NCI-H187 (cell line): ENCODE measurements around the gene BIN2.
A peak's percentile ranks its signal among the peaks of the same experiment; 100 is the strongest.

ENCODE experiments used
- DNase-seq, 2 experiments: peaks; one replicate each; lab custom pipeline; 2025; lab: John Stamatoyannopoulos, UW

BIN2 gene

DNA sequence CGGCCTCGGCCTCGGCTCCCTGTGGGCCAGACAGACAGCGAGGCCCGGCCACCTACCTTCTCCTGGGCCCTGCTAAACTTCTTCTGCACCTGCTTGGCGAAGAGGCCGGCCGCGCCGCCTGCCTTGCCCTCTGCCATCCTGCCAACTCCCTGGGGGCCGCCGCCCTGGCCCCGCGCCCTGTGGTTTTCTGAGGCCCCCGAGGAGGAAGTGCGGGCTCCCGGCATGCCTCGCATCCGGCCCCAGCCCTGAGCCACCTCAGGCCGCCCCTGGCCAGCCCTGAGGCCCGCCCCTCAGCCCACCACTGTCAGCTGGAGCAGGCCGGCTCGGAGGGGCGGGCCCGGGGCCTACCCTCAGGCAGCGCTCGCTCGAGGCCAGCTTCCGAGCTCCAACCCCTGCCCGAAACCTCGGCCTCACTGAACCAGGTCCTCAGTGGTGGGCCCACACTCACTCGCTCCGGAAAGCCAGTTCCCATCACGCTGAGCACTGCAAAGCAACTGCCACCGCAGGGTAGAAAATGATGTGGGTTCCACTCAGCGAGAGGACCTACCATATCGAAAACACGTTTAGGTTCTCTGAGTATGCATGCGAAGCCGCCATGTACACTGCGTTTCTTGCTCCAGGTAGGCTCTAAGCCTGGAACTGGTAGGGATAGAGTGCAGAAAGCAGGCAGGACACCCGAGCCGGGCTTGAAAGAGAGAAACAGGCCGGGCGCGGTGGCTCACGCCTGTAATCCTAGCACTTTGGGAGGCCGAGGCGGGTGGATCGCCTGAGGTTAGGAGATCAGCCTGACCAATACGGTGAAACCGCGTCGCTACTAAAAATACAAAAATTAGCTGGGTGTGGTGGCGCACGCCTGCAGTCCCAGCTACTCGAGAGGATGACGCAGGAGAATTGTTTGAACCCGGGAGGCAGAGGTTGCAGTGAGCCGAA is at the start of gene BIN2:
Gene BIN2 (minus strand): TSS at position 209 of the 930 bp plus-strand sequence. CDS start 72 bp downstream, at position 137.
- DNase-seq, result no peak

DNA sequence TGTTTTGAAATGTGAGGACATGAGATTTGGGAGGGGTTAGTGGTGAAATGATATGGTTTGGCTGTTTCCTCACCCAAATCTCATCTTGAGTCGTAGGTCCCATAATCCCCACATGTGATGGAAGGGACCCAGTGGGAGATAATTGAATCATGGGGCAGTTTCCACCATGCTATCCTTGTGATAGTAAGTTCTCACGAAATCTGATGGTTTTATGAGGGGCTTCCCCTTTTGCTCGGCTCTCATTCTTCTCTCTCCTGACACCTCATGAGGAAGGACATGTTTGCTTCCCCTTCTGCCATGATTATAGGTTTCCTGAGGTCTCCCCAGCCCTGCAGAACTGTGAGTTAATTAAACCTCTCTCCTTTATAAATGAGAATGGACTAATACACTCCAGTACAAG is 49.2 kb upstream of the BIN2 start:
- DNase-seq, result no peak

DNA sequence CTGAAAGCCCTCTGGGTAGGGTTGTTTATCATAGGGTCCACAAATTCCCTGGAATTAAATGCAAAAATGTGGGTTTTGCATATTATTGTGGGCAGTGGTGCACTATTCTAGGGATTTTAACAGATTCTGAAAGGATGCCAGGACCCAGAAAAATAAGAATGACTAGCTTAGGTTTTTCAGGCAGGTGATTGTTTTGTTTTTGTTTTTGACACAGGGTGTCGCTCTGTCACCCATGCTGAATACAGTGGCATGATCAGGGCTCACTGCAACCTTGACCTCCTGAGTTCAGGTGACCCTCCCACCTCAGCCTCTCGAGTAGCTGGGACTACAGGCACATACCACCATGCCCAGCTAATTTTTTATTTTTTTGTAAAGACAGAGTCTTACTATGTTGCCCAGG is 48.0 kb upstream of the BIN2 start:
- no peak for DNase-seq

GRCh38 chr12:51371295-51371953 is 47.5 kb upstream of the BIN2 start:
- peak; percentile 62 to 72 for DNase-seq

- DNase-seq, result no peak
Measured at GRCh38 chr12:51370667-51371066, 46.7 kb upstream of the BIN2 start.

- DNase-seq, result no peak
Measured at GRCh38 chr12:51369581-51369980, 45.6 kb upstream of the BIN2 start.

- peak in 1 of 2 experiments; percentile 54 for DNase-seq
Measured at GRCh38 chr12:51368640-51369517, 44.9 kb upstream of the BIN2 start.

GRCh38 chr12:51365276-51365675 is 41.3 kb upstream of the BIN2 start:
- DNase-seq, result no peak

- DNase-seq, result no peak
Measured at GRCh38 chr12:51364001-51364400, 40.0 kb upstream of the BIN2 start.

DNA sequence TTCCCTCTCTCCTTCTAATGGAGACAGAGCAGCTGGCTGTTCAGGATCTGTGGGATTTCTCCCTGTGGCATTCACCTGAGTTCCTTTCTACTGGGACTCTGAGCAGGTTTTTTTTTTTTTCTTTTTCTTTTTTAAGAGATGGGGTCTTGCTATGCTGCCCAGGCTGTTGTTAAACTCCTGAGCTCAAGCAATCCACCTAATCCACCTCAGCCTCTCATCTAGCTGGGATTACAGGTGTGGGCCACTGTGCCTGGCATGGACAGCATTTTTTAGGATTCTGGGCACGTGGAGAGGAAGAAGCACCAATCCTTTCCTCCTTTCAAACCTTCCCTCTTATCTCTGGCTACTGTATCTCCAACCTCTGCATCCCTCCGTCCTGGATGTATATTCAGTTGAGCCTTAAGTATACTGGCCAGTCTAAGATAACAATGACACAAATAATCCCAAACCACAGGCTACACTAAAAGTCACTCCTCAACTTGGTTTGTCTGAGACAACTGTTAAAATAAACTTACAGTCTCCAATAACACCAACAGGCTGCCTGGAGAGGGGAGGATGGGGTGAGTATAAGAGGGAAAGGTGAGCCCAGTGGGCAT is 38.9 kb upstream of the BIN2 start:
- no peak for DNase-seq

GRCh38 chr12:51362307-51362706 is 38.3 kb upstream of the BIN2 start:
- no peak for DNase-seq

DNA sequence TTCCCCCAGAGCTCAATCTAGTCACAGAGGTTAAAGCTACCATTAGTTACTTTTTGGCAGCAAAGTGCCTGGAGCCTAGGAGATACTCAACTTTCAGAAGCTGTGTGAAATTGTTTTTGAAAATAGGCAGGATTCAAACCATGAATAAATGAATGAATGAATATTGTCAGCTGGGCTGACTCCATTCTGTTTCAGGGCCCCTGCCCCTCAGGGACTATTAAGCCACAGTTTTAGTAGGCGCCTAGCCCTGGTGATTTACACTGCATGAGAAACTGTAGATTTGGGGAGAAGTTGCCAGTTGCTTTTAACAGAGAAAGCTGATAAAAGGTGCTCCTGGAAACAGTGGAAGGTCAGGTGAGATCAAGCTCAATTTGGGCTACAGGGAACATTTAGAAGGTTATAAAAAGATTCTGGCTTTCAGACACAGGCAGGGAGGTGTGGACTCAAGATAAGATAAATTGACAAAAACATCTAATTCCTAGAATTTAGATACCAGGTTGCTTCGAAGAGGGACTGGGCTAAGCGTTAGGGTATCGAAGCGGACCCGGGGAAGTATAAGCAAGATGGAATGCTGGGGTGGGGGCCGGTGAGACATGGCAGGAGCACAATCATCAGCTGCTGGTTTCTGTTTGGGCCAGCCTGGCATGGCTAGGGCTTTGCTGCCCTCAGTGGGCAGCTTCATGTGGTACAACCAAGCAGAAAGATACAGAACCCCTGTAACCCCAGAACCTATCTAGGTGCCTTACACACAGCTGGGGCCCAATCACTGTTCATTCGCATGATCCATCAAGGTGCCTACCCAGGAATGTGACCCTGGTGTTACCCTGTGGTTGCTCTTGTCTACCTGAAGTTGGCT is 37.4 kb upstream of the BIN2 start:
- no peak for DNase-seq

DNA sequence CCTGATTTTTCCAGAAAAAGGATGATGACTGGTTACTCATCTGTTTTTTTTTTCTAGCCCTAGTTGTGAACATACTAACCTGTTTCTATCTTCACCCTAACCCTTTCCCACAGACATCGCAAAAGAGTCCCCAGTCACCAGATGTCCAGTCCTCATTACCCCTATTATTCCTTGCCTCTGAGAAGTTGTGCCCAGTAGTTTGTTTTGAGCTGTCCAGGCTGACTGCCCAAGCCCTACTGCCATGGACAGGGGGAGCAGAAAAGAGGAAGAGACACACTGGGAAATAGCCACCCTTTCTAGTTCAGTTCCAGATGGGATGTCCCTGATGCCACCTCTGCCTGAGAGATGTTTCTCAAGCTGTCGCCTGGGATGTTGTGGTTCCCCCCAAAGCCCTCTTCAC is 36.3 kb upstream of the BIN2 start:
- no peak for DNase-seq

GRCh38 chr12:51359851-51360250 is 35.9 kb upstream of the BIN2 start:
- no peak for DNase-seq

DNA sequence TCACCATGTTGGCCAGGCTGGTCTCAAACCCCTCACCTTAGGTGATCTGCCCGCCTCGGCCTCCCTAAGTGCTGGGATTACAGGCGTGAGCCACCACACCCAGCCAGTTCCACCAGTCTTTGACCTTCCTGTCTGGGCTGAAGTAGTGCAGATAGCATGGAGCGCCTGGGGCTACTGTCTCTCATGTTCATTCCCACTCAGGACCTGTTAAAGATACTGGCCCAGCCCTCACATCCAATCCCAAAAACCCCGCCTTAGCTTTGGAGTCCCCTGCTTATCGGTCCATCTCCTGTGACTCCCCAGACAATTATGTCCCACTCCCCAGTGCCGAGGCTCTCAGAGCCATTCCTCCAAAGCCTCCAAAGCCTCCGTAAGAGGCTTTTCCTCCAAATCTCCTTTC is 34.5 kb upstream of the BIN2 start:
- DNase-seq, result no peak

DNA sequence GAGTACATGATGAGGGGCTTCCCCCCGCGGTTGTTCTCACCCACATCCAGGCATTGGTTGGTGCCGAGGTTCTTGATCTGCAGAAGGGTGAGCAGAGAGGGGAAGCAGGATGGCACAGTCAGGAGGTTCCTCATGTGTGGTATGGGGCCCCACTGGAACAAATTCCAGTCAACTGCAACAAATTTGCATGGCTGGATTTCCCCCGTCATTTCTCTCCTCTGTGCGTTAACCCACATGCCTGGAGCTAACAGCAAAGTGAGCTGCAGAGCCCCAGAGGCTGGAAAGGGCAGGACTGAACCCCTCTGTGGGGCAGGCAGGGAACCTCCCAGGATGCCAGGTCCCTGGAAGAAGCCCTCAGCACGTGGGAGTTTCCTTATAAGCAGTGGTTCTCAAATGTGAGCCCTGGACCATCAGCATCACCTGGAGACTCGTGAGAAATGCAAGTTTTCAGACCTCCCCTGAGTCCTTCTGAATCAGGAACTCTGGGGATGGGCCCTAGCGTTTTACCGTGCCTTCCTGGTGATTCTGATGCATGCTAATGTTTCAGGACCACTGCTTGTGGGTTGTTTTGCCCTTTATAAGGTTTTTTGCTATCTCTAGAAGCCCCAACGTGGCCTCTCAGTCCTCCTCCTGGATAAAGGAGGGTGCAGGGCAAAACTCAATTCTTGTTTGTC is 33.5 kb upstream of the BIN2 start:
- DNase-seq, result no peak

DNA sequence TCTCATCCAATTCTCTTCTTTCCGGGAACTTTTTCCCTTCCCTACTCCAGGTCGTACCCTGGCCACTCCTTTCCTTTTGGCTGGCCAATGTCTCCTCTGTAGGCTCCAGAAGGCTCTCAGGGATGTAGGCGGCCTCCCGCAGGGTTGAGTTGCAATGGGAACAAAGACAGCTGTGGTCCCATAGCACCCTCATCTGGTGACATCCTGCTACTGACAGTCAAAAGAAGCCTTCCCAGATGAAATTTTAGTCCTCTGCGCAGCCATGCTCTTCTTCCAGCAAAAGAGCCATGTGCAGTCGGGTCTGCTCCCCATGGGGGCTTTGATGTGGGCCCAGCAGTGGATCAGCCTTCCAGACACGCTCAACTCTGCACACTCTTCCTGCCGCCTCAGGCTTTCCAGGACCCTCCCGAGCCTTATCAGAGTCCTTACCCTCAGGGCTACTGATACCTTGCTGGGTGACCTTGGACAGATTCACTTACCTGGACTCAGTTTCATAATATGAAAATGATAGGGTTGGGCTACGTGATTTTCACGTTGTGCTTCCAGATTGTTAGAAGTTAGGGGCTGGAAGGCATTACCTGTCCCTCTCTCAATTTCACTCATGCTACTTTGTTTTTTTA is 28.0 kb upstream of the BIN2 start:
- DNase-seq, result peak in 1 of 2 experiments; percentile 16

GRCh38 chr12:51349026-51349425 is 25.1 kb upstream of the BIN2 start:
- DNase-seq, result no peak

DNA sequence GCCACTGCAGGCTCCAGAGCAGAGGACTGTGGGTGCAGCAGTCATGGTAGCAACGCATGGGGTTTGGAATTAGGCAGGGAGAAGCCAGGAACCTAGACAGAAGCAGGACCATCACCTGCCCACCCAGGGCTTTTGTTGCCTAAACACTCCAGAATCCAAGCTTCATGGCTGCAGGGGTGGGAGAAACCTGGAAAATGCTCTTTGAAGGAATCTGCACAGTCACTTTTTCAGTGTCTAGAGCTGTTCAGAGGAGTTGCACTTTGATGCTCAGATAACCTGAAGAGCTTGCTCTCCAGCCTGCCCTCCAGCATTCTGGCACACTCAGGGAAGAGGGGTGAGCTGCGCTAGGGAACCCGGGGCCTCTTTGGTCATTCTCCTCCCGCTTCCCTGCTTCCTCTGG is 24.1 kb upstream of the BIN2 start:
- DNase-seq, result no peak

GRCh38 chr12:51346581-51346980 is 22.6 kb upstream of the BIN2 start, which contains the start of gene CELA1:
CELA1 (minus strand) TSS chr12:51346679; CDS start chr12:51346638, 41 bp downstream.
- no peak for DNase-seq
